B cell (primary cell): ENCODE data around the gene OR2J3. TPM values are rescaled to one million over a fixed set of nuclear protein-coding genes. Genes with fewer than 3 reads are reported as not detected.

Experiments used
- ATAC-seq: fragments of 200-7000 bp; cut with Tn5 transposase; one replicate; pipeline ENCODE4 v1.10.0; 2021; ENCODE audit warnings: low read depth, mild to moderate bottlenecking, moderate number of reproducible peaks, moderate library complexity
- CTCF ChIA-PET: fragments of 350-600 bp; sonication (Branson Sonifier 250); formaldehyde crosslinking; loops from one replicate; lab custom pipeline; 2021; ENCODE audit warnings: antibody characterized with exemption, inconsistent platforms; lab: Charles Lee
- POLR2A ChIA-PET: fragments of 350-600 bp; sonication (Branson Sonifier 250); formaldehyde crosslinking; loops from one replicate; lab custom pipeline; 2021; ENCODE audit warnings: antibody characterized with exemption; lab: Charles Lee
- DNase-seq: peaks from one replicate; pipeline ENCODE4 v3.0.0; 2013
- H2AFZ ChIP-seq: 2 replicates; pipeline ENCODE4 v1.6.1; 2012; ENCODE audit warnings: mild to moderate bottlenecking, low read depth, low read length; ENCODE audit not compliant: insufficient read depth, poor library complexity, severe bottlenecking
- H3K27ac ChIP-seq, 2 donors: 1 replicate in 1 of 2; 2 replicates in 1 of 2; pipeline ENCODE4 v1.5.1; 2012 to 2013; ENCODE audit warnings: low read length in 2 of 2, mild to moderate bottlenecking in 2 of 2, moderate library complexity in 1 of 2
- H3K27me3 ChIP-seq, 4 experiments: fragments of 200-600 bp in 1 of 4; sonication (generic) in 1 of 4; replicated peaks in 1 of 4; 1 replicate in 2 of 4; 2 replicates in 2 of 4; pipeline versions ENCODE4 v1.6.1 to v1.7.0; 2013 to 2016; ENCODE audit warnings: low read length in 3 of 4, mild to moderate bottlenecking in 2 of 4, mixed read lengths in 1 of 4, moderate library complexity in 1 of 4; ENCODE audit not compliant: insufficient read depth in 4 of 4, control insufficient read depth in 3 of 4; ENCODE audit errors: control extremely low read depth in 1 of 4
- H3K36me3 ChIP-seq, 2 experiments: replicated peaks in 1 of 2; 1 replicate in 1 of 2; 2 replicates in 1 of 2; pipeline versions ENCODE4 v1.6.1 to v1.7.1; 2013; ENCODE audit warnings: low read length in 1 of 2; ENCODE audit not compliant: insufficient read depth in 2 of 2, control insufficient read depth in 1 of 2; ENCODE audit errors: control extremely low read depth in 1 of 2, extremely low read depth in 1 of 2
- H3K4me1 ChIP-seq, 2 donors: fragments of 200-600 bp in 1 of 2; sonication (generic) in 1 of 2; 1 replicate in 1 of 2; 2 replicates in 1 of 2; pipeline versions ENCODE4 v1.5.1 to v1.6.1; 2013 to 2017; ENCODE audit warnings: low read length in 2 of 2; ENCODE audit not compliant: control insufficient read depth in 2 of 2, insufficient read depth in 2 of 2
- H3K4me2 ChIP-seq: replicated peaks from 2 replicates; pipeline ENCODE3; 2012; ENCODE audit warnings: mild to moderate bottlenecking, low read depth, low read length; ENCODE audit not compliant: poor library complexity, severe bottlenecking
- H3K4me3 ChIP-seq, 5 experiments: fragments of 200-600 bp in 1 of 5; sonication (generic) in 1 of 5; 1 replicate in 3 of 5; 2 replicates in 2 of 5; pipeline versions ENCODE4 v1.5.1 to v1.7.0; 2011 to 2016; ENCODE audit warnings: low read length in 4 of 5, mild to moderate bottlenecking in 4 of 5, low read depth in 2 of 5, control low read depth in 1 of 5, moderate library complexity in 1 of 5; ENCODE audit not compliant: insufficient read depth in 1 of 5; ENCODE audit errors: control extremely low read depth in 1 of 5, extremely low read depth in 1 of 5
- H3K79me2 ChIP-seq: fragments of 200-600 bp; sonication (generic); one replicate; pipeline ENCODE4 v1.6.0; 2016; ENCODE audit warnings: low read length; ENCODE audit not compliant: control insufficient read depth, insufficient read depth
- H3K9ac ChIP-seq: fragments of 200-600 bp; sonication (generic); 2 replicates; pipeline ENCODE4 v1.6.1; 2017; ENCODE audit warnings: mild to moderate bottlenecking, low read length, moderate library complexity
- H3K9me3 ChIP-seq, 3 donors: one replicate each; pipeline versions ENCODE4 v1.6.1 to v1.7.1; 2013; ENCODE audit warnings: low read length in 2 of 3; ENCODE audit not compliant: control insufficient read depth in 2 of 3, insufficient read depth in 1 of 3; ENCODE audit errors: control extremely low read depth in 1 of 3
- H4K20me1 ChIP-seq: 2 replicates; pipeline ENCODE4 v1.6.0; 2012; ENCODE audit warnings: mild to moderate bottlenecking, low read length; ENCODE audit not compliant: insufficient read depth, control insufficient read depth, poor library complexity, severe bottlenecking
- H3K27ac Mint-ChIP-seq: one replicate; pipeline ENCODE4 v1.8.0; 2021; ENCODE audit warnings: mixed read lengths
- H3K27me3 Mint-ChIP-seq: one replicate; pipeline ENCODE4 v1.8.0; 2021; ENCODE audit warnings: mixed read lengths
- H3K4me1 Mint-ChIP-seq: one replicate; pipeline ENCODE4 v1.8.0; 2021; ENCODE audit warnings: mixed read lengths
- H3K4me3 Mint-ChIP-seq: one replicate; pipeline ENCODE4 v1.8.0; 2021; ENCODE audit warnings: mixed read lengths
- H3K9me3 Mint-ChIP-seq: one replicate; pipeline ENCODE4 v1.8.0; 2022; ENCODE audit warnings: mixed read lengths; ENCODE audit not compliant: insufficient read depth
- EZH2 ChIP-seq: IDR thresholded peaks from 2 replicates; pipeline ENCODE4 v1.6.1; 2012; ENCODE audit warnings: borderline replicate concordance, low read depth, mild to moderate bottlenecking, moderate library complexity, low read length; ENCODE audit not compliant: insufficient read depth, poor library complexity, severe bottlenecking
- WGBS: methylation state at CpG from one replicate; pipeline ENCODE4 v1.1.5; 2013; ENCODE audit warnings: missing lambda C conversion rate; ENCODE audit not compliant: insufficient coverage; 5-methylcytosine and 5-hydroxymethylcytosine counted together
- intact Hi-C: fragments of 100-400 bp; cut with micrococcal nuclease; formaldehyde crosslinking; loops from one replicate; pipeline ENCODE4 v1.10.0; 2022
- polyA plus RNA-seq: library from polyadenylated mRNA; depleted of rRNA; stranded (reverse); fragments of >200 nt; gene quantifications from 2 replicates; pipeline ENCODE4 v1.2.3, GENCODE V29; 2012
- total RNA-seq, 2 donors: library from RNA; stranded (reverse); fragments of 120-200 nt in 1 of 2; gene quantifications; 1 replicate in 1 of 2; 2 replicates in 1 of 2; pipeline versions ENCODE4 v1.2.3 to v1.2.4, GENCODE V29; 2013 to 2022
- TF ChIP-seq, protein P1 (sequence below): fragments of 200-600 bp; IDR thresholded peaks from one replicate; pipeline ENCODE4 v1.8.0; 2022; ENCODE audit warnings: antibody characterized with exemption, mild to moderate bottlenecking

Gene OR2J3
- total and polyA plus RNA-seq, 2 donors (not counting 1 experiment from before 2014, with no cell fraction given), result not detected

DNA sequence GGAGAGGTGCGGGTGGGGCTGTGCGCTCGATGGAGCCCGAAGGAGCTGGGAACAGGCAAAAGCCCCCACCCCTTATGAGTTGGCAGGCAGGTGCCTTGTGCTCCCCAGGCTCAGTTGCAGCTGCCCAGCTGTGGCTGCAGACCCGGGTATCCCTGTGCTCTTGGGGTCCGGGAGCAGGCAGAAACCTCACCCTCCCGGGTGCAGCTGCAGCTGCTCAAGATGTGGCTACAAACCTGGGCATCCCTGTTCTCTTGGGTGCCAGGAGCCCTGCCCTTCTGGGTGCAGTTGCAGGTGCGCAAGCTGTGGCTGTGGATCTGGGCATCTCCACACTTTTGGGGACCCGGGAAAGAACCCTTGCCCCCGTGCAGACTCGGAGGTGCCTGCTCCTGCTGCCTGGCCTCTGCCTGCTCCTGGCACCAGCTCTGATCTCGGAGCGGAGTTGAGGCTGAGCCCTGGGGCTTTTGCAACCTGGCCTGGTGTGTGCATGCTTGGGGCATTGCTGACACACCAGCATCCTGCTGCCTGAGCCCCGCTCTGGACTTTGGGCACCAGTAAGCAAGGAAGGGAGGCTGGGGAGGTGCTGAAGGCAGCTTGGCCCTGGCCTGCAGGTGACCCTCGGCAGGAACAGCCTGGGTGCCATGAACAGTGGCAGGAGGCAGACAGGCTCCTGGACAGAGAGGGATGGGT lies 21.6 kb downstream of the OR2J3 start:
- peaks cover 25% of the 10 kb centered on the region for H3K27me3 Mint-ChIP-seq
- H3K9ac ChIP-seq, result no peak overlapping the region
- no peak for ATAC-seq
- ChIA-PET POLR2A (no interaction called here), CTCF (no interaction called here)
- no peaks in the 10 kb centered on the region for H3K27me3 ChIP-seq
- H3K4me2 ChIP-seq, result no peak overlapping the region
- no peak overlapping the region for H3K4me3 ChIP-seq
- H3K4me3 Mint-ChIP-seq, result no peak overlapping the region
- H3K4me1 ChIP-seq, result no peaks in the 10 kb centered on the region
- DNase-seq, result no peak
- H3K27ac ChIP-seq, result no peak overlapping the region
- WGBS, result 80% methylated on average over 15 of the region's 15 CpGs
- no peak for TF ChIP-seq EZH2
- TF ChIP-seq, protein P1, sequence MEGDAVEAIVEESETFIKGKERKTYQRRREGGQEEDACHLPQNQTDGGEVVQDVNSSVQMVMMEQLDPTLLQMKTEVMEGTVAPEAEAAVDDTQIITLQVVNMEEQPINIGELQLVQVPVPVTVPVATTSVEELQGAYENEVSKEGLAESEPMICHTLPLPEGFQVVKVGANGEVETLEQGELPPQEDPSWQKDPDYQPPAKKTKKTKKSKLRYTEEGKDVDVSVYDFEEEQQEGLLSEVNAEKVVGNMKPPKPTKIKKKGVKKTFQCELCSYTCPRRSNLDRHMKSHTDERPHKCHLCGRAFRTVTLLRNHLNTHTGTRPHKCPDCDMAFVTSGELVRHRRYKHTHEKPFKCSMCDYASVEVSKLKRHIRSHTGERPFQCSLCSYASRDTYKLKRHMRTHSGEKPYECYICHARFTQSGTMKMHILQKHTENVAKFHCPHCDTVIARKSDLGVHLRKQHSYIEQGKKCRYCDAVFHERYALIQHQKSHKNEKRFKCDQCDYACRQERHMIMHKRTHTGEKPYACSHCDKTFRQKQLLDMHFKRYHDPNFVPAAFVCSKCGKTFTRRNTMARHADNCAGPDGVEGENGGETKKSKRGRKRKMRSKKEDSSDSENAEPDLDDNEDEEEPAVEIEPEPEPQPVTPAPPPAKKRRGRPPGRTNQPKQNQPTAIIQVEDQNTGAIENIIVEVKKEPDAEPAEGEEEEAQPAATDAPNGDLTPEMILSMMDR, result no peak
- no peaks in the 10 kb centered on the region for H3K79me2 ChIP-seq
- no peaks in the 10 kb centered on the region for H3K9me3 ChIP-seq
- H3K9me3 Mint-ChIP-seq, result no peaks in the 10 kb centered on the region
- intact Hi-C loops, result no loop called here
- no peaks in the 10 kb centered on the region for H3K4me1 Mint-ChIP-seq
- no peak overlapping the region for H3K27ac Mint-ChIP-seq
- H3K36me3 ChIP-seq, result no peaks in the 10 kb centered on the region
- no peaks in the 10 kb centered on the region for H4K20me1 ChIP-seq
- H2AFZ ChIP-seq, result no peak overlapping the region

GRCh38 chr6:29130644-29131043 lies 22.8 kb downstream of the OR2J3 start:
- Mint-ChIP-seq H3K4me3 (no peak overlapping the region), H3K27ac (no peak overlapping the region), H3K27me3 (peaks cover 33% of the 10 kb centered on the region), H3K4me1 (no peaks in the 10 kb centered on the region), H3K9me3 (no peaks in the 10 kb centered on the region)
- no peaks in the 10 kb centered on the region for H4K20me1 ChIP-seq
- no peak overlapping the region for H3K9ac ChIP-seq
- no peaks in the 10 kb centered on the region for H3K27me3 ChIP-seq
- intact Hi-C loops, result no loop called here
- H3K9me3 ChIP-seq, result no peaks in the 10 kb centered on the region
- POLR2A ChIA-PET, result no interaction called here
- H3K4me1 ChIP-seq, result no peaks in the 10 kb centered on the region
- H3K27ac ChIP-seq, result no peak overlapping the region
- no peak overlapping the region for H3K4me3 ChIP-seq
- 94% methylated on average over 3 of the region's 4 CpGs for WGBS
- H2AFZ ChIP-seq, result no peak overlapping the region
- DNase-seq (no peak), ATAC-seq (no peak)
- no peaks in the 10 kb centered on the region for H3K79me2 ChIP-seq
- TF ChIP-seq EZH2, result no peak
- TF ChIP-seq, protein P1, result no peak
- CTCF ChIA-PET, result no interaction called here
- H3K36me3 ChIP-seq, result no peaks in the 10 kb centered on the region
- H3K4me2 ChIP-seq, result no peak overlapping the region
